ENCODE results near the gene DENND6A.

- no peak for TF ChIP-seq TAF1 (IDR thresholded peaks at IDR 0.05; ENCODE audit: low read depth, low read length)
- TF ChIP-seq POU5F1 (IDR thresholded peaks at IDR 0.05; ENCODE audit: low read depth, low read length), result no peak
- no peak for TF ChIP-seq ATF2 (IDR thresholded peaks at IDR 0.05; ENCODE audit: low read length)
- no peak for TF ChIP-seq TEAD4 (IDR thresholded peaks at IDR 0.05; ENCODE audit: low read depth, low read length)
- no peak for TF ChIP-seq CTCF (IDR thresholded peaks at IDR 0.05; ENCODE audit: control extremely low read depth in 1 of 3, insufficient read depth in 1 of 3, low read depth in 1 of 3, low read length in 3 of 3)
- no peak for TF ChIP-seq EZH2 (IDR thresholded peaks at IDR 0.05; ENCODE audit: low read depth, low read length, severe bottlenecking)
- TF ChIP-seq POLR2A (IDR thresholded peaks at IDR 0.05; ENCODE audit: control extremely low read depth in 1 of 2, low read depth in 2 of 2, low read length in 2 of 2), result no peak
Observed at GRCh38 chr3:57680046-57680445, 12.8 kb downstream of the DENND6A start.
